Raji (cell line): ENCODE results near the gene TRAF1.

Source experiments
- POLR2A ChIP-seq: IDR thresholded peaks from 2 replicates; pipeline ENCODE4 v1.6.1; 2011; ENCODE audit warnings: low read depth, low read length, control low read depth; ENCODE audit not compliant: insufficient read depth

TRAF1 gene

DNA sequence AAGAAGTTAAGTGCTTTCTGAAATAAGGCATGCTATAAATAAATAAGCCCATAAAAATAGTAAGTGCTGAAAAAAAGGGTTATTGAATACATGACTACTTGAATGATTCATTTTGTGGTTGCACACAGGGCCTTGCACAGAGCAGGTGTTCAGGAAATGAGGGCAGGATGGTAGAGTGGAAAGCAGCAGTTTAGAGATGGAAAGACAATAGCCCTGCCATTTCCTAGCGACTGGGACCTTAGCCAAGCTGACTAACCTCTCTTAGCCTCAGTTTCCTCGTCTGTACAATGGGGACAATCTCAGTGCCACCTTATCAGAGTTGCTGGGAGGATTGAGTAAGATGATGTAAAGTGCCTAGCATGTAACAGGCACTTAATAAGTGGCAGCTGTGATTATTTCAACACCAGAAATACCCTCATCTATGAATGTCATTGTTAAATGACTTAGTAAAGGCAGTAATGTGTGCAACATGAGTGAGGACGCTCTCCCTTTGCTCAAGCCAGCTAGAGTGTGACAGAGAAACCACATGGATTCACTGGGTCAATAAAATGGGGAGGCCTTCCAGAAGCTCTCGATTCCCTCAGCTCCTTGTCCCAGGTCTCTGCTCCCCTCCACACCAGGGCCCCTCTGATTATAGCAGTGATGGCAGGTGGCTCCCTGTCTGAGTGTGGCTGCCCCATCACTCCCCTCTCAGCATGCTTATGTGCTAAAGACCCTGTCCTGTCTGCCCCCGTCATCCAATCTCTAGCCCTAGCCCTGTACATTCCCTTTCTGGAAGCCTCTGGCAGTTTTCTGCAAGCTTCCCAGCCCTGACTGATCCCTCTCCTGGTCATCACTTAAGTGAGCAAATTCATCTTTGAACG, 33.6 kb downstream of the TRAF1 start:
- 0 out of 2 replicates have a peak, but pooled peaks have one; percentile 19 for TF ChIP-seq POLR2A

GRCh38 chr9:120891884-120892747, 34.5 kb downstream of the TRAF1 start:
- TF ChIP-seq POLR2A = 0 out of 2 replicates have a peak, but pooled peaks have one; percentile 10

- TF ChIP-seq POLR2A = no peak
Observed at GRCh38 chr9:120891245-120891883, 35.2 kb downstream of the TRAF1 start.

GRCh38 chr9:120890320-120891244, 36.0 kb downstream of the TRAF1 start:
- no peak for TF ChIP-seq POLR2A

DNA sequence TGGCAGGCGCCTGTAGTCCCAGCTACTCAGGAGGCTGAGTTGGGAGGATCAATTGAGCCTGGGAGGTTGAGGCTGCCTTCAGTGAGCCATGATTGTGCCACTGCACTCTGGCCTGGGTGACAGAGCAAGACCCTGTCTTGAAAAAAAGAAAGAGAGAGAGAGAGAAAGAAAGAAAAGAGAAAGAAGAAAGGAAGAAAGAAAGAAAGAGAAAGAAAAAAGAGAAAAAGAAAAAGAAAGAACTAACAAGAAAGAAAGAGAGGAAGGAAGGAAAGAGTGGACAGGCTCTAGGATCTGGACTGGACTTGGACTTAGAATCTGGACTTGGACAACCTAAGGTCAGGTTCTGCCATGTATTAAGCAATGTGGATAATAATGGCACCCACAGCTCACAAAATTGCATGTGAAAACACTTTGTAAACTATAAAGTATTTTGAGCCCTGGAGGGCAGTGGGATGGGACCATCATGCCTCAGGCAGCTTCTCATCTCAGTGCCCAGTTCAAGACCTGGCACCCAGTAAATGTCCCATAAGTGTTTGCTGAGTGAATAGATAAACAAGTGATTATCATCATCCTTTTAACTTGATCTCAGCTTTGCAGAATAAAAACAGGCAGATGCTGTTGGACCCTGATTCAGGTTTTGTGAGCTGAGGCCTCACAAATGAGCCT, 36.9 kb downstream of the TRAF1 start:
- no peak for TF ChIP-seq POLR2A

GRCh38 chr9:120888626-120889025, 38.0 kb downstream of the TRAF1 start:
- no peak for TF ChIP-seq POLR2A

DNA sequence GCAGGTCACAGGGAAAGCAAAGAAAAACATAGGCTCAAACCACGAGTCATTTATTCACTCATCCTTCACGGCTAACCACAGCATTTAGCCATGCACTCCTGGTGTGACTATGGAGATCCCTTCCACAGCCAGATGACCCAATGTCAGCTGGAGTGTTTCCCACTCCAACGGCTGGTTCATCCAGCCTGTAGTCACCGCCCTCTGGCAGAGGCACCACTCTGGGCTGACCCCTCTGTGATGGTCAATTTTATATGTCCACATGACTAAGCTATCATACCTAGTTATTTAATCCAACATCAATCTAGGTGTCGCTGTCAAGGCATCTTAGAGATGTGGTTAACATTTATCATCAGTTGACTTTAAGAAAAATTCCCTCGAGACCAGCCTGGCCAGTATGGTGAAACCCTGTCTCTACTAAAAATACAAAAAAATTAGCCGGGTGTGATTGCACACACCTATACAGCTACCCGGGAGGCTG, 40.1 kb downstream of the TRAF1 start:
- TF ChIP-seq POLR2A = no peak

- no peak for TF ChIP-seq POLR2A
Observed at GRCh38 chr9:120885958-120886357, 40.6 kb downstream of the TRAF1 start.

DNA sequence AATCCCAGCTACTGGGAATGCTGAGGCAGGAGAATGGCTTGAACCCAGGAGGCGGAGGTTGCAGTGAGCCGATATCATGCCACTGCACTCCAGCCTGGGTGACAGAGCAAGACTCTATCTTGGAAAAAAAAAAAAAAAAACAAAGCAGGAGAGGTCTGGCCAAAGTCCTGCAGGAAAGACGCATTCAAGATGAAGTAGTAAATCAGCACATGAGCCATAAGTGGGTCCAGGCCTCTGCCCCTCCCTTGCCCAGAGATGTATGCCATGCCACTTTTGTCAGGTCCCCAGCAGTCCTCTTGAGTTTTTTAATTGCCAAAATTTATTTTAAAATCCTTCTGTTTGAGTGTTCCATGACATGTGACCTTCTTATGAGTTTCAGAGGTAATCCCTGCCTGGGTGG, 41.1 kb downstream of the TRAF1 start:
- no peak for TF ChIP-seq POLR2A

GRCh38 chr9:120883608-120883996, 43.0 kb downstream of the TRAF1 start:
- no peak for TF ChIP-seq POLR2A

- no peak for TF ChIP-seq POLR2A
Observed at GRCh38 chr9:120882935-120883607, 43.5 kb downstream of the TRAF1 start.

GRCh38 chr9:120879446-120879845, 47.1 kb downstream of the TRAF1 start:
- TF ChIP-seq POLR2A = no peak
